ENCODE data around the gene TLE3.

Gene TLE3

GRCh38 chr15:70067011-70067410 is 30.7 kb downstream of the TLE3 start:
- no peak overlapping the region for H3K27ac ChIP-seq
- no peak for DNase-seq (ENCODE audit: low read depth, low spot score)

GRCh38 chr15:70066447-70066846 is 31.3 kb downstream of the TLE3 start:
- no peak for DNase-seq (ENCODE audit: low read depth, low spot score)
- H3K27ac ChIP-seq: no peak overlapping the region

GRCh38 chr15:70066004-70066403 is 31.7 kb downstream of the TLE3 start:
- no peak for DNase-seq (ENCODE audit: low read depth, low spot score)

DNA sequence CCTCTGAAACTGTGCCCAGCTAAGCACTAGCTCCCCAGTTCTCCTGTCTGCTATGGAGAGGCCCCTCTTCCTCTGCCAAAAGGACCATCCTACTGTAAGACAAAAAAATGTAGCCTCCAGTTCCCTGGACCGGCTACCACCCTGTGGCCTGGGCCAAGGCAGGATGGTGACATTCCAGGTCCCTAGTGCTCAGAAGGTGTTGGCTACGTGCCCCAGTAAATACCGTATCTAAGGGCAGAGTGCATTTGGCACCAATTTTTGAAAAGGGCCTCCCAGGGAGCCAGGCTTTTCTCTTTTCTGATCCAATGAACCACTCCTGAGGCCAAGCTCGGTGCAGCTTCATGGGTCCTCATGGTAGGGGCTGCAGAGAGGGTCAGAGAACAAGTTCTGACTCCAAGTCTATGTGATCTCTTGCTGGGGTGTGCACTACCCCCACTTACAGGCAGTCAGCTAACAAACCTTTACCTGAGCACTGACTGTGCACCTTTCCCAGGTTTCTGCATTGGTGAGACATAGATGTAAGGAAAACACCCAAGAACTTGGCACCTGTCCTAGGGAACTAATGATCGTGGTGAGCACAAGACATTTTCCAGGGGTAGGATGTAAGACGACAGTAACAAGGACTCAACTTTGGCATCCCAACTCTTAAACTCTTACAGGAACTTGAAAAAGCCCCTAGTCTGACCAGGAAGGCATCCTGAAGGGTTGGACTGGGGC is 32.6 kb downstream of the TLE3 start:
- no peak for DNase-seq (ENCODE audit: low read depth, low spot score)
- H3K27ac ChIP-seq: no peak overlapping the region

More at GRCh38 chr15:70066004-70066403, 31.7 kb downstream of the TLE3 start:
- no peak overlapping the region for H3K27ac ChIP-seq

DNA sequence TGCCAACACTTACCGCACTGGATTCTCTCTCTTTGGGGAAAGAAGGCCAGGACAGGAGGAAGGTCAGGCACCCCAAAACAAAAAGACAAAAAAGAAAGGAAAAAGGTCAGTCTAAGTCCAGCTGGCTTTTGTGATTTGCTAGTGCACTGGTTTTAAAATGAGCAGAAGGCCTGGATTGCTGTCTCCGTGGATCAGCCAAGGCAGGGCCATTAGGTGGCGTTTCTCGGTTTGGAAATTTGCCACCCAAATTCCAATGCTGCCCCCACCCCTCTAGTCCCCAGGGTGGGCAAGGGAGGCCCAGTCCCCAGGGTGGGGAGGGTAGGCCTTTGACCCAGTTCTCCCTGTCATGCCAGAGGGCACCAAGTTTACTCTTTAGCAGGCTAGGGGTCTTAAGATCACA is 33.3 kb downstream of the TLE3 start:
- no peak overlapping the region for H3K27ac ChIP-seq
- no peak for DNase-seq (ENCODE audit: low read depth, low spot score)

GRCh38 chr15:70063980-70064379 is 33.7 kb downstream of the TLE3 start:
- no peak overlapping the region for H3K27ac ChIP-seq
- DNase-seq (ENCODE audit: low read depth, low spot score): no peak

GRCh38 chr15:70063261-70063925 is 34.3 kb downstream of the TLE3 start:
- H3K27ac ChIP-seq: no peak overlapping the region
- DNase-seq (ENCODE audit: low read depth, low spot score): no peak

GRCh38 chr15:70062321-70062956 is 35.3 kb downstream of the TLE3 start:
- DNase-seq (ENCODE audit: low read depth, low spot score): no peak
- H3K27ac ChIP-seq: no peak overlapping the region

DNA sequence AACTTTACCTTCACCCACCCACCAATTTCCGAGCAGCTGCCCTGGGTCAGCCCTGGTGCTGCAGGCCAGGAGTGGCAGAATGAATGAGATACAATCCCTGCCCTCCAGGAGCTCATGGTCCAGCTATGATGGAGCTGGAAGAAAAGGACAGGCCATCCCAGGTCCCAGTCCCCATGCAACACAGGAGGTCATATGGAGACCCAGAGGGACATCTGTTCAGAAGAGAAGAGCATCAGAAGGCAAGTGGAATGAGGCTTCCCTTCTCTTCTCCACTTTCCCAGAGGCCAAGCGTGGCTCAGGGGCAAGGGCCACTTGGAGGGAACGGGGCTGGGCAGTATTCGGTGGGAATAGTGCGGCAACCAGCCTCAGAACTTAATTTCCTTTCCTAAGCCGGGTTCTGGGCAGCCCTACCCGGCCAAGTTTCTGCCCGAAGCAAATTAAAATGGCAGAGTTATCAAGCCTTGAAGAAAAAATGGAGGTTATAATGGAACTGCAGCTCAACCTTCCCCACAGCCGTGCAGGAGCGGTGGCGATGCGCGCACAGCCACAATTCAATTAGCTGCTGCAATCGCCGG is 35.9 kb downstream of the TLE3 start:
- H3K27ac ChIP-seq: no peak overlapping the region
- DNase-seq (ENCODE audit: low read depth, low spot score): no peak

DNA sequence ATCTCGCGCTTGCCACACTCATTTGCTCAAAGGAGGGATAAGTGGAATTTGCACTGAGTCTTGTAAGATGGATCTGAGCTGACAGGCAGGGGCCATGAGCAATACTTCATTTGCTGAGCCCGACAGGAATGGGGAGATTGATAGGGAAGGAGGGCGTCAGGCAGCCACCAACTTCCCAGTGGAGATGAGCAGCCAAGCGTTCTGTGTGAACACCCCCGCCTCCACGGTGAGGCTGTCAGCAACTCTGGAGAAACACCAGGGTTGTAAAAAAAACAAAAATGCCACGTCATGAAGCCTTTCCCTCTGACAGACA is 36.8 kb downstream of the TLE3 start:
- no peak overlapping the region for H3K27ac ChIP-seq
- no peak for DNase-seq (ENCODE audit: low read depth, low spot score)

DNA sequence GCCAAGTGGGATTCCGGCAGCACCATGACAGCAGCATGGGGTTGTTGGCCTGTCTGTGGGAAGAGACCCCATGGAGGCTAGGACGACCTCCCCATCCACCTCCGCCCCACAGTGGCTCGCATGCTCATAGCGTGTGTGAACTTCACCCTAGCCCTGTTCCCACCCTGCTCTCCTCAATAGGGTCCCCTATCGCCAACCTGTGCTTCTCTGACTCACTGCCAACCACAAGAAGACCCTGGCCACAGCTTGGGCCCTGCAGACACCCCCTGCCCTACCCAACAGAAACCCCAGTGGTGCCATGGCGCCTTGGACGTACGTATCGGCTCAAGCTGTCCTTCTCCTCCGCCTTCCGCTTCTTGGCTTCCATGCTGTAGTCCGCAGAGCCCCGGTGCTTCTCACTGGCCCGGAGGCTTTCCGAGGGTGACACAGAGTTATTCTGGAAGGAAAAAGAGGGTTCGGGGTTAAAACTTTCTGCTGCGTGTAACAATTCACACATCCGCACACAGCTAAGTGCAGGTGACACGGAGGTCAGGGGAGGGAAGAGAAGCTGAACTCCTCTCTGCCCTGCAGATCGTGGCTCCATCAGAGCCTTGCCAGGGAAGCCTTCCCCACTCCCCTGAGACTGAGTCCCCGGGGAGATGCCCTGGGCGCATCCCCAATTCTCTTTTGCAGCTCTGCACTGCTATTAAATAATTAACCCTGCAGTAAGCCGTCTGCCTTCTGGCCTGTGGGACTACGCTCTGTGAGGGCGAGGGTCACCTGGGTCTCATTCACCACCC is 37.3 kb downstream of the TLE3 start:
- no peak overlapping the region for H3K27ac ChIP-seq
- DNase-seq (ENCODE audit: low read depth, low spot score): no peak

DNA sequence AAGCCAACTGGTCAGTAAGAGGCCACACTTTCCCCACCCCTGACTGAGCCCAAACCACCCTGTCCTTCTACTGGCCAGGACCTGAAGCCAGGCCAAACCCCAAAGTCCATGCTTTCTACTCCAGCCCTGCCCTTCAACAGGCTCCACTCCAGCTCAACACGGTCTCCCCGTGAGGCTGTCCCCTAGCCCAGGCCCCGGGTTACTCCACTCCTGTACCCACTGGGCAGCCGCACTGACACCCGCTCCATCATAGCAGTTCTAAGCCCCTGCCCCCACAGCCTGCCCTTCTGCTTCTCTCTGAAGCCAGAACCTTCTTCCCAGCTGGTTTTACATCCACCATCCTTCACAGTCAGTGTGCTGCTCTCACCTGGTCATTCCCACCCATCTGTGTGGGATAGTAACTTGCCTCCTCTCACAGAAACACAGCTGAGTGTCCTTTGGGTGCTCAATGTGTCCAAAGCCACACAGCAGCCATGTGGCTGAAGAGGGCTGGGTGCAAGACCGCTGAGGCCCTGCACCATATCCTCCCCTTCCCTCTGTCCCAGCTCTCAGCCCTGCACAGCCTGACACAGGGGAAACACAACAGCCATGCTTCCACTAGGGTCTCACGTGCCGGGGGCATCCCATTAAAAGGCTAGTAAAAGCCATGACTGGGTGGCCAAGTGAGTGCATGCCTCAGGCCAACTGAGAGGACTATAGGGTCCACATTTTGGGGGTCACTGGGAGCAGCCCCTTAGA is 38.1 kb downstream of the TLE3 start:
- H3K27ac ChIP-seq: no peak overlapping the region
- DNase-seq (ENCODE audit: low read depth, low spot score): no peak

- no peak overlapping the region for H3K27ac ChIP-seq
- no peak for DNase-seq (ENCODE audit: low read depth, low spot score)
Measured at GRCh38 chr15:70058642-70059360, 38.9 kb downstream of the TLE3 start.

- DNase-seq (ENCODE audit: low read depth, low spot score): no peak
- no peak overlapping the region for H3K27ac ChIP-seq
Measured at GRCh38 chr15:70057931-70058641, 39.6 kb downstream of the TLE3 start.

GRCh38 chr15:70056091-70056680 is 41.5 kb downstream of the TLE3 start:
- DNase-seq (ENCODE audit: low read depth, low spot score): no peak
- H3K27ac ChIP-seq: no peak overlapping the region

DNA sequence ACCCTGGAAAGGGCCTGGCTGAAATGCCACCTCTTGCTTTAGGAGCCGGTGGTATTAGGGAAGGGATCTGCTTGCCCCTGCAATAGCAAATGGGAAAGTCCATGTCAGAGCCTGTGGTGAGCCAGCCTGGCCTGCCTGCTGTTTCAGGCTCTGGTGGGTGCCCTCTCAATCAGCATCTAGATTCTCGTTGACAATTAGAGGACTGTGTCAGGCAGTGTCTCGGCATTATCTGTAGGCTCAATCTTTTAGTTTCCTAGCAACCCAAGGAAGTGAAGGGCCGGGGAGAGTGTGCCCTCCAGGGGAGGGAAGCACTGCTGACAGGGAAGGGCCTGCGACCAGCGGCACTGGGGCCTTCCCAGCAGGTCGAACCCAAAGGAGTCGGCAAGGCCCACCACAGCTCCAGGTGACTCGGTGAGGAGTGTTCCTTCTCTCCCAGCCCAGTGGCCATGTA is 42.1 kb downstream of the TLE3 start:
- no peak for DNase-seq (ENCODE audit: low read depth, low spot score)
- H3K27ac ChIP-seq: no peak overlapping the region

DNA sequence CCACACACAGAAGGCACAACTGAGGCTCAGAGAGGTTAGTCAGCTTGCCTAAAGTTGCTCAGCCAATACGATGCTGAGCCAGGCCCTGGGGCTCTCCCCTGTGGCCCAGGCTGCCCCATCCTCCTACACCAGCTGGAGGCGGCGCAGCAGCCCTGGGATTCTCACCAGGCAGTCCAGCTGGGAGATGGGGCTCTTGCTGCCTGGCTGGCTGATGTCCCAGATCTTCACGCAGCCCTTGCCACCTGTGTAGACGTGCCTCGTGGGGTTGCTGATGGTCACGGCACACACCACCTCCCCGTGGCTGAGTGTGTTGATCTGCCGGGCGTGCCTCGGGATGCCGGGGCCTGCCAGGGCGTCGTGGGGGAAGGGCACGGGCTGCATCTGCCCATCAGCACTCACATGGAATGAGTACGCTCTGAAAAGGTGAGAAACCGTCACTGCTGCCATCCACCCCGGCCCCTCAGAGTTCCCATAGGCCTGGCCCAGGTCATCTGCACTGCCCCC is 42.8 kb downstream of the TLE3 start:
- DNase-seq (ENCODE audit: low read depth, low spot score): no peak
- no peak overlapping the region for H3K27ac ChIP-seq

DNA sequence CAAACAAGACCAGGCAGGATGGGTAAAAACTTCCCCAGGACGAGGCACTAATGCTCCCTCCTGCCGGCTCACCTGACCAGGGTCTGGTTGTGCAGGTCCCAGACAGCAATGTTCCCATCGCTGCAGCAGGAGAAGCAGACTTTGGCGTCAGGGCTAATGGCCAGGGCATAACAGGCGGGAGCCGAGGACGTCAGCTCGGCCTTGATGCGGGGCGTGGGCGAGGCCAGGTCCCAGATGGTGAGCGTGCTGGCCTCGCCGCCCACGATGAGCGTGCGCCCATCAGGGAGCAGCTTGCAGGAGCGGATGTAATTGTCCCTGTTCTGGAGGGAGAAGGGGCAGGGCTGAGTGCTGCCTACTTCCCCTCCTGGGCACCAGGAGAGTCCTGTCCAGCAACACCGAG is 43.4 kb downstream of the TLE3 start:
- no peak overlapping the region for H3K27ac ChIP-seq
- no peak for DNase-seq (ENCODE audit: low read depth, low spot score)
